Parathyroid adenoma (tissue), 2 donors: ENCODE results near the gene MYH6.
A peak's percentile ranks its signal among the peaks of the same experiment; 100 is the strongest.
"Not testable (repeated sequence)": the region's sequence is repeated elsewhere in the genome, so short reads cannot be mapped to it uniquely, and the experiment has no call there.

Experiments
- H2AFZ ChIP-seq: fragments of 300-600 bp; sonication (generic); one replicate; pipeline ENCODE4 v1.7.0; 2017; ENCODE audit warnings: antibody characterized with exemption, mild to moderate bottlenecking
- H3K27ac ChIP-seq: fragments of 300-600 bp; sonication (generic); one replicate; pipeline ENCODE4 v1.7.0; 2017
- H3K27me3 ChIP-seq: fragments of 300-600 bp; sonication (generic); one replicate; pipeline ENCODE4 v1.7.0; 2017; ENCODE audit warnings: low read length; ENCODE audit not compliant: control insufficient read depth, insufficient read depth
- H3K36me3 ChIP-seq: fragments of 300-600 bp; sonication (generic); one replicate; pipeline ENCODE4 v1.7.0; 2017; ENCODE audit warnings: low read length; ENCODE audit not compliant: control insufficient read depth, insufficient read depth
- H3K4me1 ChIP-seq: fragments of 300-600 bp; sonication (generic); one replicate; pipeline ENCODE4 v1.7.0; 2017; ENCODE audit warnings: control low read depth
- H3K4me2 ChIP-seq: fragments of 300-600 bp; sonication (generic); one replicate; pipeline ENCODE4 v1.7.0; 2017; ENCODE audit warnings: low read length
- H3K4me3 ChIP-seq: fragments of 300-600 bp; sonication (generic); one replicate; pipeline ENCODE4 v1.7.0; 2017; ENCODE audit warnings: low read depth, low read length
- H3K79me2 ChIP-seq: fragments of 300-600 bp; sonication (generic); one replicate; pipeline ENCODE4 v1.7.0; 2017; ENCODE audit warnings: control low read depth
- H3K9ac ChIP-seq: fragments of 300-600 bp; sonication (generic); one replicate; pipeline ENCODE4 v1.7.0; 2017; ENCODE audit warnings: mild to moderate bottlenecking
- H3K9me3 ChIP-seq: fragments of 300-600 bp; sonication (generic); one replicate; pipeline ENCODE4 v1.7.0; 2017; ENCODE audit warnings: low read length; ENCODE audit not compliant: control insufficient read depth
- CTCF ChIP-seq: fragments of 300-600 bp; sonication (generic); IDR thresholded peaks from one replicate; pipeline ENCODE4 v1.7.0; 2017; ENCODE audit warnings: antibody characterized with exemption, mild to moderate bottlenecking
- donor health status: primary hyperparathyroidism.

Gene MYH6

GRCh38 chr14:23402296-23403138 lies 5.6 kb downstream of the MYH6 start:
- no peak overlapping the region for H3K4me2 ChIP-seq
- H3K79me2 ChIP-seq: no peaks in the 10 kb centered on the region
- no peak overlapping the region for H3K27ac ChIP-seq
- H3K4me3 ChIP-seq: no peak overlapping the region
- H3K27me3 ChIP-seq: no peaks in the 10 kb centered on the region
- H3K9me3 ChIP-seq: no peaks in the 10 kb centered on the region
- H3K4me1 ChIP-seq: no peaks in the 10 kb centered on the region
- no peaks in the 10 kb centered on the region for H3K36me3 ChIP-seq
- H3K9ac ChIP-seq: no peak overlapping the region
- peak overlapping the region; percentile 66 for H2AFZ ChIP-seq
- TF ChIP-seq CTCF: no peak

GRCh38 chr14:23401291-23401690 lies 6.8 kb downstream of the MYH6 start:
- no peak overlapping the region for H3K9ac ChIP-seq

GRCh38 chr14:23400496-23401149 lies 7.5 kb downstream of the MYH6 start:
- H3K4me2 ChIP-seq, H2AFZ ChIP-seq, H3K4me3 ChIP-seq, H3K27ac ChIP-seq, H3K9me3 ChIP-seq, H3K36me3 ChIP-seq, H3K79me2 ChIP-seq, H3K27me3 ChIP-seq, H3K4me1 ChIP-seq, H3K9ac ChIP-seq: not testable (repeated sequence)

More at GRCh38 chr14:23401291-23401690, 6.8 kb downstream of the MYH6 start:
- H3K4me1 ChIP-seq: no peaks in the 10 kb centered on the region
- no peaks in the 10 kb centered on the region for H3K9me3 ChIP-seq
- no peak overlapping the region for H2AFZ ChIP-seq
- H3K27ac ChIP-seq: no peak overlapping the region
- no peaks in the 10 kb centered on the region for H3K27me3 ChIP-seq
- no peaks in the 10 kb centered on the region for H3K36me3 ChIP-seq
- no peaks in the 10 kb centered on the region for H3K79me2 ChIP-seq
- no peak overlapping the region for H3K4me2 ChIP-seq
- no peak for TF ChIP-seq CTCF
- H3K4me3 ChIP-seq: no peak overlapping the region

GRCh38 chr14:23399591-23399990 lies 8.5 kb downstream of the MYH6 start:
- Histone ChIP-seq H3K9ac (no peak overlapping the region), H3K36me3 (no peaks in the 10 kb centered on the region), H3K9me3 (no peaks in the 10 kb centered on the region), H3K4me1 (no peaks in the 10 kb centered on the region), H3K27me3 (no peaks in the 10 kb centered on the region), H2AFZ (no peak overlapping the region), H3K4me3 (no peak overlapping the region), H3K27ac (no peak overlapping the region), H3K79me2 (no peaks in the 10 kb centered on the region), H3K4me2 (no peak overlapping the region)
- TF ChIP-seq CTCF: no peak

GRCh38 chr14:23399136-23399535 lies 8.9 kb downstream of the MYH6 start:
- Histone ChIP-seq H2AFZ (no peak overlapping the region), H3K9ac (no peak overlapping the region), H3K4me1 (no peaks in the 10 kb centered on the region), H3K4me3 (no peak overlapping the region), H3K9me3 (no peaks in the 10 kb centered on the region), H3K79me2 (no peaks in the 10 kb centered on the region), H3K4me2 (no peak overlapping the region), H3K27ac (no peak overlapping the region), H3K27me3 (no peaks in the 10 kb centered on the region), H3K36me3 (no peaks in the 10 kb centered on the region)
- no peak for TF ChIP-seq CTCF
